HG03460 (cell line): ENCODE measurements around the gene ANO1.
"Not testable (repeated sequence)": the region's sequence is repeated elsewhere in the genome, so short reads cannot be mapped to it uniquely, and the experiment has no call there.

Experiments used
- ATAC-seq: cut with Tn5 transposase; IDR thresholded peaks from one replicate; pipeline ENCODE4 v1.9.1; 2021; ENCODE audit not compliant: unreplicated experiment

Gene ANO1

DNA sequence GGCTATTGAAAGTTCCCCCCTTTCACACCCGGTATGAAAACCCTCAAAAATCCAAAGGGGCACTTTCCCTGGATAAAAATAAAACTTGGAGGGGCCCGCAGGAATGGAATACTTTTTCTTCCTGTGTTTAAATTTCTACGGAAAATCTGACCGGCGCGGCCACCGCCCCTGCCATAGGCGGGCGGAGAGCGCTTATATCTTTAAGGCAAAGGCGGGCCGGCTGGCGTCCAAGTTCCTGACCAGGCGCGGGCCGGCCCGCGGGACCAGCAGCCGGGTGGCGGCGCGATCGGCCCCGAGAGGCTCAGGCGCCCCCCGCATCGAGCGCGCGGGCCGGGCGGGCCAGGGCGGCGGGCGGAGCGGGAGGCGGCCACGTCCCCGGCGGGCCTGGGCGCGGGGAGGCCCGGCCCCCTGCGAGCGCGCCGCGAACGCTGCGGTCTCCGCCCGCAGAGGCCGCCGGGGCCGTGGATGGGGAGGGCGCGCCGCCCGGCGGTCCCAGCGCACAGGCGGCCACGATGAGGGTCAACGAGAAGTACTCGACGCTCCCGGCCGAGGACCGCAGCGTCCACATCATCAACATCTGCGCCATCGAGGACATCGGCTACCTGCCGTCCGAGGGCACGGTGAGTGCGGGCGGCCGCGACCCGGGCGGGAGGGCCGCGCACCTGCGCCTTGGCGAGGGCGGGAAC is at the start of gene ANO1:
ANO1 (plus strand) TSS at position 223 of the 686 bp plus-strand sequence; CDS start at position 513, 290 bp downstream.
- no peak for ATAC-seq

DNA sequence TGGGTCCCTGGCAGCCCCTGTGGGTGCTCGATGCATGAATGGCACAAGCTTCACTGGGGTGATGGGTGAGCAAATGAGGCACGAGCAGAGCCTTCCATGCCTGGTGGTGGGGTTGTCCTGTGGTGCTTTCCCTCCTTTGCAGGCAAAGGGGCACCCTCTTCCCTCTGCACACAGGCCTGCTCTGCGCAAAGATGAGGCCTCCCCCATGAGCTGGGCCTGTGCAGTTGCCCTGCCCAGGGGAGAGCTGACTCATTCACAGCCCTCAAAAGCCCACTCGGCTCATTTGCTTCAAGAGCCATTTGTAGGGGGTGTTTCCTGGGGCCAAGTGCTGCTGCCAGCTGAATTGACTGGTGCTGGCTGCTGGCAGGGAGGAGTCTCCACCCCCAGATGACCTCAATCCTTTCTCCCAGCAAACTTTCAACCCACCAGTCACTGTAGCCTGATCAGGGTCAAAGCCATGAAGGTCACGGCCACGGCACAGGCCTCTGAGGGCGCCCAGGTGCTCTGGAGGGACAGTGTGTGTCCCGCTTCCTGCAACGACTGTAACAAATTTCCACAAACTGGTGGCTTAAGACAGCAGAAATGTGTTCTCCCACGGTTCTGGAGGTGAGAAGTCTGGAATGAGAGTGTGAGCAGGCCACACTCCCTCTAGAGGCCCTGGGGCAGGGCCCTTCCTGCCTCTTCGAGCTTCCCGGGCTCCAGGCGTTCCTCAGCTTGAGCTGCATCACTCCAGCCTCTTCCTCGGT is 48.8 kb upstream of the ANO1 start:
- ATAC-seq: no peak

DNA sequence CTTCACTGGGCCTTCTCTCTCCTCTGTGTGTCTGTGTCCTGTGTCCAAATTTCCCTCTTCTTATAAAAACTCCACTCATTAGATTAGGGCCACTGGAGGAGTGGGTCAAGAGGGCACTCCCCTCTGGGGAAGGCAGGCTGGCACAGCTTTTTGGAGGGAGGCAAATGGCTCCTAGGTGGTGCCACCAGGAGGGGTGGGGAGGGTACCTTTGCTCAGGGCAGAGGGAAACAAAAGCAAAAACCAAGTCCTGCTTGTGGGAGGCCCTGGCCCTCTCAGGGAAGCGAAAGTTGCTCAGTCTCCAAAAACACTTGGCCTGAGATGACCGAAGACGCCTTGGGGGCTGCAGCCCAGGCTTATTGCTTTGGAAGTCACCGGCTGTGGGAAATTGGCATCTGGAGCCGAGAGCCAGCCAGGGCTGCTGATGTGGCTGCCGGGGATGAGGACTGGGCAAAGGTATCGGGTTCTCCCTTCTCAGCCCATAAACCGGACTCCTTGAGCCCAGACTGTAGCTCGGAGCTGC is 48.2 kb upstream of the ANO1 start:
- no peak for ATAC-seq

DNA sequence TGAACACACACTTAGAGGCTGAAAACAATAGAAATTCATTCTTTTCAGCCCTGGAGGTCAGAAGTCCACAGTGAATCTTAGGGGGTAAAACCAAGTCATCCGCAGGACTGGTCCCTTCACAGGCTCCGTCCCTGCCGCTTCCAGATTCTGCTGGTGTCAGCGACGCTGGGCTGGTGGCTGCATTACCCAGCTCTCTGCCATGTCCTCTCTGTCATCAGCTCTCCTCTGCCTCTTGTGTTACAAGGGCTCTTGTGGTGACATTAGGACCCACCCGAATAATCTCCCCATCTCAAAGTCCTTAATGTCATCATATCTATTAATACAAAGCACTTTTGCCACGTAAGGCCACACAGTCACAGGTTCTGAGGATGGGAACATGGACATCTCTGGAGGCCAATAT is 47.7 kb upstream of the ANO1 start:
- no peak for ATAC-seq

DNA sequence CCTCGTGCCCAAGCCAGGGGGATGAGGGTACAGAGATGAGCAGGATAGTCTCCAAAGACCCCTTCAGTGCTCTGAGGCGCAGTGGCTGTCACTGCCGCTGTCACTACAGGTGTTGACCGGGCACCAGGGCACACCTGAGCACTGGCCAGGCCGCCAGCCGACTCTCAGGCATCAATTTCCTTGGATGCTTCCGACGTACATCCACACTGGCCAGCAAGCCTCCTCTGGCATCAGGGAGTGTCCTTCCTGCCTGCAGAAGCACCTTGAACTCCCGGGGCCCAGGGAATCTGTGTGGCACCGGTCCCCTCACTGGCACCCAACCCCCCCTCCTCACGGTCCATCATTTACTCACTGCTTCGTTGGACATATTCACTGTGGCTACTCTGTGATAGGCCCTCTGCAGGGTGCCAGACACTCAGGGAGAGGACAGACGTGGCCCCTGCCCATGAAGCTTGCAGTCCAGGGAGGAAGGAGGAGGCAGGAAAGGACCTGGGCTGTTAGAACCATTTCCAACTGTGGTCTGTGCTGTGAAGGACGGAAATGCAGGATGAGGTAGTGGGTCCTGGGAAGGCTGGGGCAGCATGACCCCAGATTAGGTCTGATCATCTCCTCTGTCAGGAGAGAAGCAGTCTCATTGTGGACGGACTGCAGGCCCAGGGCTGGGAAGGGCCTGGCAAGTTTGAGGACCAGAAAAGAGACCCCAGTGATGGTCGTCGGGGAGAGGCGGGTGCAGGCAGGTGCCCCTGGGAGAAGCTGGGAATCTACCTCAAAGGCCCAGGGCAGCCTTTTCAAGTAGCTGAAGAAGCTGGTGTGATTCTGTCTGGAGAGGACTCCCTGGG is 46.3 kb upstream of the ANO1 start:
- no peak for ATAC-seq

DNA sequence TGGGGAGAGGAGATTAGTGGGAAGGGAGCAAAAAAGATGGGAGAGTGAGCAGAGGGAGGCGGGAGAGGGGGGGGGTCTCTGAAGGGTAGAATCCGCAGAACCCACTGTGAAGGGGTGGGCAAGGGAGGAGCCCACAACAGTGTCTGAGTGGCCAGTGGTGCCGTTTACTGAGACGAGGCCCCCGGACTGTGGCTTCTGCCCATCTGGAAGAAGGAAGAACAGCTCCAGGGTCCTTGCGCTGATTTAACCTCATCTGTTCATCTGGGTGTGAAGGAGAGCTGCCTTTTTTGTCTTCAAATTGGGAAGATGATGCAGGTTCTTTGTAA is 45.7 kb upstream of the ANO1 start:
- ATAC-seq: no peak

DNA sequence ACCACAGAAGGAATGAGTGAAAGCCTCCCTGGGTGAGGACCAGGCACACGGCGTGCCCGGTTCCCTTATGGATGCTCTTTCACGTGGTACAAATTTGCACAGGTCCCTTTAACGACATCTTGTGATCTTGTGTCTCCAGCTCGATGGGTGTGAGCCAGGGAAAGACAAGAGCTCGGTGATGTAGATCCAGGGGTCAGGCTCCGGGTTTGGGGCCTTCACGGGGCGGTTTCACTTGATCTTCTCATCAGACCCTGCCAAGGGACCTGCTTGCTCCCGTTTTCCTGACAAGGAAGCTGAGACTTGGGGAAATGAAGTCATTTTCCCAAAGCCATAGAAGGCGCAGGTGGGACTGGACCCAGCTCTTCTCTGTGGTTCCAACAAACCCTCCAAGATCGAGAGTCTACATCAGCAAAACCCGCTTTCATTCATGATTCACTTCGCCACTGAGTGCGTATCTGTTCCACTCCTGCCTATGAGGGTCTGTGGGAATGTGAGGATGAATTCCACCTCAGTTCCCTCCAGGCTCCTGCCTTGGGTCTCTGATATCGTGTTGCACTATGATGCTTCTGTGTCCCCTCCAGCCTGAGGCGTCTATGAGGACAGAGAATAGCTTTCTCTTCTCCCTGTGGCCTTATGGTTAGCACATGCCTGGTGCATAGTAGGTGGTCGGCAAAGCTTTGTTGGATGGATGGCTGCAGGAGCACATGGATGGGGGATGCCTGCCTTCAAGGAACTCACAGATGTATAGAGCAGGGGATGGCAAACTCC is 45.0 kb upstream of the ANO1 start:
- no peak for ATAC-seq

DNA sequence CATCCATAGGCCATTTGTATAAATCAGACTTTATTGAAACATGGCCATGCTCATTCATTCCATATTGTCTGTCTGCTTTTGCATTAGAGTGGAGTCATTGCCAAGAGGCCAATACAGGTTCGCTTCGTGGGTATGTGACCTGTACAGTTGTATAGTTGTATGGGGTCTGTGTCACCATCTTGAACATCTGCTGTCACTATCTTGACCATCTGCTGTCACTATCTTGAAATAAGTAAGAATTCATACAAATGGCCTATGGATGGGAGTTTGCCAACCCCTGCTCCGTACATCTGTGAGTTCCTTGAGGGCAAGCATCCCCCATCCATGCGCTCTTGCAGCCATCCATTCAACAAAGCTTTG is 44.4 kb upstream of the ANO1 start:
- no peak for ATAC-seq

DNA sequence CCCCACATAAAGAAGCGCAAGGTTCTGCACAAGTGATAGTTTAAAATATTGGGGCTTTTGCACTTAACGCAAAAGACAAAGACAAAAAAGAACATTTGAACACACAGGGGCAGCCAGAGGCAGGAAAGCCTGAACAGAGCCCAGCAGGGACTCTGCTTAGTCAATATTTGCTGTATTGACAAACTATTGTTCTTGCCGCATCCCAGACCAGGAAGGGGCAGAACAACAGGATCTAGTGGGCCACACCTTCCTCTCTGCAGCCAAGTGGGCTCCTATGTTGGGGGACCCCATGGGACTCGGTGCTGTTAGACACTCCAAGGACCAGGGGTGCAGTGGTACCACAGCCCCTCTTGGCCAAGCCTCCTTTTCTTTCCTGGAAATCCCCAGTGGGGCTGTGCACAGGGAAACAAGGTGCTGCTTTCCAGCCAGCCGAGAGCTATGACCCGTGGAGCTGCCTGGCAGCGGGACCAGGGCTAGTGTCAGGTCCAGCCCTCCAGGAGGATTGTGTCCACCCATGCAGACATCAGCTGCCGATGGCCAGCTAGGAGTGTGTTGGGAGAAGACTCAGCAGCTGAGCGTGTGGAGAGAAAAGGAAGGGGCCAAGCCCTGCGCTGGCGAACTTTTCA is 43.3 kb upstream of the ANO1 start:
- no peak for ATAC-seq

DNA sequence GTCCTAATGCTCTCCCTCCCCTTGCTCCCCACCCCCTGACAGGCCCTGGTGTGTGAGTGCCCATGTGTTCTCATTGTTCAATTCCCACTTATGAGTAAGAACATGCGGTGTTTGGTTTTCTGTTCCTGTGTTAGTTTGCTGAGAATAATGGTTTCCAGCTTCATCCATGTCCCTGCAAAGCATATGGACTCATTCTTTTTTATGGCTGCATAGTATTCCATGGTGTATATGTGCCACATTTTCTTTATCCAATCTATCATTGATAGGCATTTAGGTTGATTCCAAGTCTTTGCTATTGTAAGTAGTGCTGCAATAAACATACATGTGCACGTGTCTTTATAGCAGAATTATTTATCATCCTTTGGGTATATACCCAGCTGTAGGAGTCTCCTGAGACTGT is 42.5 kb upstream of the ANO1 start:
- not testable (repeated sequence) for ATAC-seq

DNA sequence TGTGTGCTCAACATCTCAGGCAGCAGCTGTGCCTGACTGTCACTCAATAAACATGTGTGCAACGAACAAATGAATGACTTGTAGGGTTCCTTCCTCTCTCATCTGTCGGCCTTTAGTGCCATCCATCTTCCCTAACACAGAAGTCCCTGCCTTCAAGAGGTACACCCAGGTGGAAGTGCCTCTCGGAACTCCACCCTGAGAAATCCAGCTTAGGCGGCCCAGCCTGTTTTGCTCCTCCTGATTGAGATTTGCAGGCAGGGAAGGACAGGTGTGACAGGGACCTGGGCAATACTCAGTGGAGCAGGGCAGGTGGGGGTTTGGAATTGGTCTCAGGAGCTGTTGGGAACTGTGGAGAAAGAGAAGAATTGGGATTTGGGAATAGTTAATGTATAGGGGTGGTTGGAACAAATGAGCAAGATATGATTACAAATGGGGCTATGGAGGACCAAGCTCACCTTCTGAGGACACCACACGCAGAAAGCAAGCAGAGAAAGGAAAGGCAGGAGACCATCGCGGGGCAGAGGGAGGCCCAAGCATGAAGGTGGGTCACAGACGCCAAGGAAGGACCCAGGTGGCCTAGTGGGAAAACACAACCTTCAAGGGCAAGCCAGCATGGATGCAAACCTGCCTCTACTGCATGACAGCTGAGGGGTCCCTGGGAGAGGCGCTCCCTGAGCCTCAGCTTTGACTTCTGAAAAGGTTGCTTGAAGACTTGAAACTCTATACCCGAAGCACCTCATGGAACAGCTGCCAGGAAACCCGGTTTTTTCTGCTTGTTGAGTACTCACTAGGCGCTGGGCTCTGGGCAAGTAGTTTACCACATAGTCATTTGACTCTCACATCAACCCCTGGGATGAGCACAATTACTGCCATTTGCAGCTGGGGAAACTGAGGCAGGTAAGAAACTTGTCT is 40.9 kb upstream of the ANO1 start:
- no peak for ATAC-seq

DNA sequence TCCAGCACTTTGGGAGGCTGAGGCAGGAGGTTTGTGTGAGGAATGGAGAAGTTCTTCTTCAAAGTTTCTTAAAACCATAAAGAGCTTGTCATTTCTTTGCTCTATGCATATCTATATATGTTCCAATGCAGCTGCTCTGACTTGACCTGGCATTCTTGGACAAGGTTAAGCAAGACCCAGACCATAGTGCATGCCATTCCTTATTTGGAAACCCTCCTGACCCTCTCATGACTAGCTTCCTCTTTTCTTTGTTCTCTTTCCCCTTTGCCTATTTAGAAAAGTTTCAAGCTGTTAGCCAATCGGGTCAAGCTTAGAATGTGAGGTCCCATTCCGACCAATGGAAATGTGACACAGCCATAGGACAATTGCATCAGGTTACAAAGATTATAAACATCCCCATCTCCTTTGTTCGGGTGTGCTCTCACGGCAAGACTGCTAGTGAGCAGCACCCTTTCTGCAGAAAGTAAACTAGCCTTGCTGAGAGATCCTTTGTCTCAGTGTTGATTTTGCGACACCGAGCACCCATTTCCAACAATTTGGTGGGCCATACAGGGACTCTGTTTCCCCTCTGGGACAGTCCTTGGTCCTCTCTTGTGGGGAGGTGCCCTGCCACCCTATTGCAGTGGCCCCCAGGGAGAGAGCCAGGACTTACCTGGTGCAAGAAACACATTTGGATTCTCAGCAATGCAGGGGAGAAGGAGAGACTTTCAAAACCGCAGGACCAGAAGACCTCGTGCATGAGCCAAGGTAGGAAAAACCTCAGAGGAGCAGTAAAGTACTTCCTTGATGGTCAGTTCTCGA is 39.9 kb upstream of the ANO1 start:
- no peak for ATAC-seq

DNA sequence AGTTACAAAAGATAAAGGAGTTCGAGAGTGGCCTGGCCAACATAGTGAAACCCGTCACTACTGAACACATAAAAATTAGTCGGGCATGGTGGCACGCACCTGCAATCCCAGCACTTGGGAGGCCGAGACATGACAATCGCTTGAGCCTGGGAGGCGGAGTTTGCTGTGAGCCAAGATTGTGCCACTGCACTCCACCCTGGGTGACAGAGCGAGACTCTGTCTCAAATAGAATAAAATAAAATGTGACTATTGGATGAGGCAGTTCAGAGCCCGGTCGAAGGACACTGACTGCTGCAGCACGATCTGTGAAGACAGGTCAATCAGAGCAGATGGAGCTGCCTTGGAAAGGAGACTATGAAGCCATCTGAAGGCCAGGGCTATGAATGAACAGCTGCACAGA is 37.7 kb upstream of the ANO1 start:
- no peak for ATAC-seq

DNA sequence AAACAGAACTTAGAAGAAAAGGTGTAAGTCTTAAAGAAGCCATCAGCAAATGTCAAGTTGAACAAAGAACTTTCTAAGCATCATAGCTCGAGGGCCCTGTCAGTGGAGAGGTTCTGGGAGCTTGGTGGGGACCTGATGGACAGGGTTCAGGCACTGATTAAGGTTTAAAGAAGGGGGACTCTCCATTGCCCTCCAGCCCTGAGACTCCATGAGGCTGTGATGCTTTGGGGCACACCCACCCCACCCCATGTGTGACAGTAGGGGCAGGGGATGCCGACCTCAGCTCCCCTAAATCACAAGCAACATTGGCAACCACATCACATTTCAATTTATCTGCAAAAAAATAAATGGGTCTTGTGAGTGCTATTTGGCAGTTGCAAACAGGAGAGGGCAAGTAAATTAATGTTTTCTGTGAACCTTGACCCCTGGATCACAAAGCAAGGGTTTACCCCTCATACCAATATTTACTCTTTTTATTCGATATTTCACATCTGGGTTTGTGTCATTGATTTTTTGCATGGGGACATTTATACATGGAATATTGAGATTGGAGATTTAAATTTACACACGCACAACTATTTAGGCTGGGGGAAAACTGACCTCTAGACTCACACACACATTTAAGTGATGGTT is 37.1 kb upstream of the ANO1 start:
- ATAC-seq: no peak

DNA sequence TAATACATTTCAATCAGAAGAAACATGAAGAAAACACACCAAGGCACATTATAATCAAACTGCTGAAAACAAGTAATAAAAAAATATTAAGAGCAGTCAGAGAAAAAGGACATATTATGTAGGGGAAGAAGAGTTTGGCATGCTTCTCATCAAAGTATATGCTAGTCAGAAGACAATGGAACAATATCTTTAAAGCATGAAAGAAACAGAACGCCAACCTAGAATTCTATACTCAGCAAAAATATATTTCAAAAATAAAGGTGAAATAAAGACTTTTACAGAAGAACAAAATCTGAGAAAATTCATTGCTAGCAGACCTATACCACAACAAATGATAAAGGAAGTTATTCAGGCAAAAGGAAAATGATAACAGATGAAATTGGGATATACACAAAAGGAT is 34.6 kb upstream of the ANO1 start:
- ATAC-seq: no peak

DNA sequence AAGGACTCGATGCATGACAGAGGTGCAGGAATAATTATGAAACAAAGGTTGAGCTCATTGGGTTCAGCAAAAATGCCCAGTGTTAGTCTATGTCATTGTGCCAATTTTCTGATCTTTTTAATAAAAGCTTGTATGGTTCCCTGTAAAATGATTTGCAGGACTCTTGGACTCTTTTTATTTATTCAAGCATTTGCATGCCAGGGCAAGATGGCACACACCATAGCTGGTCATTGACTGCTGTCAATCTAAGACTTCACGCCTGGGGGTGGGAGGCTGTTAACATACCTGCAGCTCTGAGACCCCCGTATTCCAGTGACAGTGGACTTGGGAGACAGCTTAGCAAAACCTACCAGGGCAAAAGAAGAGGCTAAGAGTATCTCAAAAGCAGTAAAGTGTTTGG is 32.0 kb upstream of the ANO1 start:
- ATAC-seq: no peak

DNA sequence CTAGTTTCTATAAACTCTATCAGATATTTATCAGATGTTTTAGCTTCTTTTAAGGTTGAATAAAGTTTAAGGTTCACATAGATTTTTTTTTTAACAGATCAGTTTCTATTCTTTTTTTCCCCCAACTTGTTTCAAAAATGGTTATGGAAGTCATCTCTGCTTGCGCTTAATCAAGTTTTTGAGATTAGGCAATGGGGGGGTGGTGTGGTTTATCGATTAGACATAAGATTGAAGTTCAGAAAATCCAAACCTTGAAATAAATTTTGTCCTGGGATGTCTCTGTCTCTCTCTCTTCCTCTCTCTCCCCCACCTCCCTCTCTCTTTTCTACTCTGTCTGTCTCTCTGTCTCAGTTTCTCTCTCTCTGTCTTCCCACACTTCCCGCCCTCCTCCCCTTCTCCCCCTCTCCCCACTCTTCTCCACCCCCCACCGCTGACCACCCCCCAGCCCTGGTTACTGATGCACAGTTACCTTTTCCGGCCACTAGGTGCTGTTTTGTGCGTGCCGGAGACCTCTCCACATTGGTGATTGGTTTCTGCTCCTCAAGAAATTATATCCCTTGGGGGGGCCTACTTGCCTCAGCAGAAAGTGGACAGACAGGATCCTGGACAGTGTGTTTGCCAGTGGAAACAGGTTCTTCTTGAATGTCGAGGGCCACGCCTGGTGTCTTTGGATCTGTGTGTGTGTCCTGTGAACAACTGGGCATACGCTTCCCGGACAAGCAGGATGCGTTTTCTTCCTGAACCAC is 29.7 kb upstream of the ANO1 start:
- ATAC-seq: no peak

DNA sequence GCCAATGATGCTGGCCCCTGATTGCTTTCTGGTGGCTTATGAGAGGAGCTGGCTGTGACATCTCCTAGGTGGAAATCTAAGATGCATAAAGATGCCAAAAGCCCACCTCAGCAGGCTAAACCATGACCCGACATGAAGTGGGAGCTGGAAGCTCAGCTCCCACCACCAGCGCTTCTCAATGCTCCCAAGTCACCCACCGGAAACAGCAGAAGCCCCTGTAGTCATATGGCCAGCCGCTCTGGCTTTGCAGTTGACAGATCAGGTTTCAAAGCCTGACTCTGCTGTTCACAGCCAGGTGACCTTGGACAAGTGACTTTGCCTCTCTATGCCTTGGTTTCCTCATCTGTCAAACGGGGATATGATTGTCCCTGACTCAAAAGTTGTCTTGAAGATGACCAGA is 29.1 kb upstream of the ANO1 start:
- ATAC-seq: no peak
